ENCODE results near the gene KRT7.

Gene KRT7

DNA sequence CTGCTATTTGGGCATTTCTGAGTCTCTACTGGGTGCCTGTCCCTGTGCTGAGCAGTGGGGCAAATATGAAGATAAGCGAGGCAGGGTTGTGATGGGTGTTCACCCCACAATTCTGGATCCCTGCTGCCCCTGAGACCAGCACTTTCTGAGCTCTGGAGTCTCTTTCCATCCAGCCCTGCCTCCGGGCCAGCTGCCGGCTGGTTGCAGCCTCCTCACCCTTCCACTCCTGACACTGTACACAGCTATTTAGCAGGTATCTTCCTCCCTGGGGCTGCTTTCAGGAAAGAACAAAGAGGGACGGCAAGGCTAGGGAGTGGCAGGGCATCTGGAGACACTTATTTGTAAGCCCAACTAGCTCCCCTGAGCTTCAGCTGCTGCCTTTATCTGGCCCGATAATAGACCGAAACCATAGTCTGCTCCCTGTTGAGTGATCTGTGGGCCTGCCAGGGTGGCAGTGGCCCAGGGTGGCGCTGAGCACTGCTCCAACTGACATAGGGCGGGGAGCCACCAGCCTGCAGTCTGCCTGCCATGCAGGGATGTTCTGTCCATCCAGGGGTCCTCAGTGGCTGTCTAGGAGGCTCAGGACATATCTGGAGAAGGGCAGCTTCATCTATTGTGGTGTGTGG is 33.6 kb upstream of the KRT7 start:
- H3K27ac ChIP-seq, result no peak overlapping the region
- H3K27me3 ChIP-seq (ENCODE audit: control insufficient read depth, insufficient read depth, low read length), result no peaks in the 10 kb centered on the region
- no peak overlapping the region for H2AFZ ChIP-seq
- no peak overlapping the region for H3K4me3 ChIP-seq (ENCODE audit: low read depth, low read length)
- no peak overlapping the region for H3K9ac ChIP-seq
- TF ChIP-seq, protein P1, sequence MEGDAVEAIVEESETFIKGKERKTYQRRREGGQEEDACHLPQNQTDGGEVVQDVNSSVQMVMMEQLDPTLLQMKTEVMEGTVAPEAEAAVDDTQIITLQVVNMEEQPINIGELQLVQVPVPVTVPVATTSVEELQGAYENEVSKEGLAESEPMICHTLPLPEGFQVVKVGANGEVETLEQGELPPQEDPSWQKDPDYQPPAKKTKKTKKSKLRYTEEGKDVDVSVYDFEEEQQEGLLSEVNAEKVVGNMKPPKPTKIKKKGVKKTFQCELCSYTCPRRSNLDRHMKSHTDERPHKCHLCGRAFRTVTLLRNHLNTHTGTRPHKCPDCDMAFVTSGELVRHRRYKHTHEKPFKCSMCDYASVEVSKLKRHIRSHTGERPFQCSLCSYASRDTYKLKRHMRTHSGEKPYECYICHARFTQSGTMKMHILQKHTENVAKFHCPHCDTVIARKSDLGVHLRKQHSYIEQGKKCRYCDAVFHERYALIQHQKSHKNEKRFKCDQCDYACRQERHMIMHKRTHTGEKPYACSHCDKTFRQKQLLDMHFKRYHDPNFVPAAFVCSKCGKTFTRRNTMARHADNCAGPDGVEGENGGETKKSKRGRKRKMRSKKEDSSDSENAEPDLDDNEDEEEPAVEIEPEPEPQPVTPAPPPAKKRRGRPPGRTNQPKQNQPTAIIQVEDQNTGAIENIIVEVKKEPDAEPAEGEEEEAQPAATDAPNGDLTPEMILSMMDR (IDR thresholded peaks at IDR 0.05), result no peak
- no peaks in the 10 kb centered on the region for H3K79me2 ChIP-seq
- no peak overlapping the region for H3K4me2 ChIP-seq (ENCODE audit: low read length)
- peaks cover 8% of the 10 kb centered on the region for H3K4me1 ChIP-seq
- no peaks in the 10 kb centered on the region for H3K9me3 ChIP-seq (ENCODE audit: control insufficient read depth, low read length)
- no peaks in the 10 kb centered on the region for H3K36me3 ChIP-seq (ENCODE audit: control insufficient read depth, insufficient read depth, low read length)

DNA sequence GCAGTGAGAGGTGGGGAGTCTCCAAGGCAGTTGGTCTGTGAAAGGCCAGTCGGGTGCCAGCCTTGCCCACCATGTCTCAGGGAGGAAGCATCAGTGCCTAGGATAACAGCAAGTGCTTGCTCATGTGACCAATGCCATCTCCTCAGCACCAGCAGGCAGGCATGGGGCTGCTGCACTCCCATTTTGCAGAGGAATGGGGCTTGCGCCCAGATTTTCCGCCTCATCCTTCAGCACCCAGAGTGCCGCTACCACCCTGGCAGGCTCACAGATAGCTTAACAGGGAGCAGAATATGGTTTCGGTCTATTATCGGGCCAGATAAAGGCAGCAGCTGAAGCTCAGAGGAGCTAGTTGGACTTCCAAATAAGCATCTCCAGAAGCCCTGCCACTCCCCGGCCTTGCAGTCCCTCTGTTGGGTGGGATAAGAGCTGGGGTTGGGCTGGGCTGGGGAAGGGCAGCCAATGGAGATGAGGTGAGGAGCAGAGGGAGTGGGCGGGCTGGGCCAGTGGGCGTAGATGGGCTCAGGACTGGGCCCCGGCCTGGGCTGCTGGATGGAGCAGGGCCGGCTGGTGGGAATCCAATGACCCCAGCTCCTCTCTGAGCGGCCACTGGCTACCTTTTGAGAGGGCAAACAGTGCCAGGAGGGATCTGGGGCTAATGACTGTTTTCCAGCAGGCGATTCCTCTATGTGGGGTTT is 32.8 kb upstream of the KRT7 start:
- no peak overlapping the region for H3K4me2 ChIP-seq (ENCODE audit: low read length)
- no peak overlapping the region for H3K27ac ChIP-seq
- H3K27me3 ChIP-seq (ENCODE audit: control insufficient read depth, insufficient read depth, low read length), result no peaks in the 10 kb centered on the region
- no peaks in the 10 kb centered on the region for H3K36me3 ChIP-seq (ENCODE audit: control insufficient read depth, insufficient read depth, low read length)
- TF ChIP-seq, protein P1 (IDR thresholded peaks at IDR 0.05), result no peak
- no peak overlapping the region for H2AFZ ChIP-seq
- no peaks in the 10 kb centered on the region for H3K9me3 ChIP-seq (ENCODE audit: control insufficient read depth, low read length)
- H3K4me3 ChIP-seq (ENCODE audit: low read depth, low read length), result no peak overlapping the region
- no peaks in the 10 kb centered on the region for H3K79me2 ChIP-seq
- H3K9ac ChIP-seq, result no peak overlapping the region
- peaks cover 8% of the 10 kb centered on the region for H3K4me1 ChIP-seq

DNA sequence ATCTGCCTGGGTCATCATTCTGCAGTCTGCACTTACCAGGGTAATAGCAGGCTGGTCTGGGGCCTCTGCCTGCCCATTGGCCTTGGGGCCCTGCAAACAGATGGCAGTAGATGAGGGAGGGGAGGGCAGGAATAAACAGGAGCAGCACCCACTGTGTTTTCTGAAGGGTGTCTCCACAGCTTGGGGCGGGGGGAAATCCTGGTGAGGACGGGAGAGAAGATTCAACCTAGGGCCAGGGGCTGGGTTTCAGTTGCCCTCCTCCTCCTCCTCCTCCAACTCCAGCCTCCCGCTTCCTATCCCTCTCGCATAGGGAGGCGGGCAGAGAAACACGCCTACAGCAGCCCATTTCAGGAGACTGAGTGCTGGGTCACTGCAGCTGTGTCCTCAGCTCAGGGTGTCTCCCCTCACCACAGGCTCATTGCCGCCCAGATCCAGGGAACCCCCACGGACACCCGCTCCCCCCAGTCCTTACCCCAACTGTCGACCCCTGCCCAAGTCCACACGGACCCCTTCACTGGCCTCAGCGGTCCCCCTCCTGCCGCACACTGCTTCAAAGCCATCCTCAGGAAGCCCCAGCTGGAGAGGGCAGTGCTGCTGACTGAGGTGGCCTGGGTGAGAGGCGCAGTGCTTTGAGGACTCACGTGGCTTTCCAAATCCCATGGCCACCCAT is 32.1 kb upstream of the KRT7 start:
- H2AFZ ChIP-seq, result no peak overlapping the region
- H3K4me2 ChIP-seq (ENCODE audit: low read length), result no peak overlapping the region
- no peaks in the 10 kb centered on the region for H3K9me3 ChIP-seq (ENCODE audit: control insufficient read depth, low read length)
- no peaks in the 10 kb centered on the region for H3K36me3 ChIP-seq (ENCODE audit: control insufficient read depth, insufficient read depth, low read length)
- TF ChIP-seq, protein P1 (IDR thresholded peaks at IDR 0.05), result no peak
- no peak overlapping the region for H3K9ac ChIP-seq
- no peaks in the 10 kb centered on the region for H3K27me3 ChIP-seq (ENCODE audit: control insufficient read depth, insufficient read depth, low read length)
- no peaks in the 10 kb centered on the region for H3K79me2 ChIP-seq
- H3K4me1 ChIP-seq, result peaks cover 8% of the 10 kb centered on the region
- H3K4me3 ChIP-seq (ENCODE audit: low read depth, low read length), result no peak overlapping the region
- no peak overlapping the region for H3K27ac ChIP-seq

DNA sequence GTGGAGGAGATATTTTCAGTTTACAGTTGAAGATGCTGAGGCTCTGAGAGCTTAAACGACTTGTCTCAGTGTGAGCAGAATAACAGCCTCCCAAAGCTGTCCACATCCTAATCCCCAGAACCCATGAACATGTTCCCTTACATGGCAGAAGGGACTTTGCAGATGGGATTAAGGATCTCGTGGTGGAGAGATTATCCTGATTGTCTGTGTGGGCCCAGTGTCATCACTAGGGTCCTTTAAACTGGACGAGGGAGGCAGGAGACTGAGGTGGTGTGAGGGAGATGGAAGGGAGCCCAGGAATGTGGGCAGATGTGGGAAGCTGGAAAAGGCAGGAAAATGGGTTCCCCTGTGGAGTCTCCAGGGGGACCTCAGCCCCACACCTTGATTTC is 31.6 kb upstream of the KRT7 start:
- Histone ChIP-seq H2AFZ (no peak overlapping the region), H3K27ac (no peak overlapping the region), H3K4me3 (ENCODE audit: low read depth, low read length) (no peak overlapping the region), H3K4me2 (ENCODE audit: low read length) (no peak overlapping the region), H3K79me2 (no peaks in the 10 kb centered on the region), H3K36me3 (ENCODE audit: control insufficient read depth, insufficient read depth, low read length) (no peaks in the 10 kb centered on the region), H3K4me1 (peaks cover 8% of the 10 kb centered on the region), H3K9me3 (ENCODE audit: control insufficient read depth, low read length) (no peaks in the 10 kb centered on the region), H3K27me3 (ENCODE audit: control insufficient read depth, insufficient read depth, low read length) (no peaks in the 10 kb centered on the region), H3K9ac (no peak overlapping the region)
- TF ChIP-seq, protein P1 (IDR thresholded peaks at IDR 0.05), result no peak
